Transverse colon (tissue), 4 donors: ENCODE data around the gene SEMA3E. TPM values are rescaled to one million over a fixed set of nuclear protein-coding genes. Genes with fewer than 3 reads are reported as not detected.

Experiments
- DNase-seq: peaks from one replicate; pipeline ENCODE4 v3.0.0-alpha.2; 2019
- H3K27ac ChIP-seq, 4 donors: fragments of 200-600 bp; sonication (generic); 2 replicates each; pipeline ENCODE4 v1.5.1; 2016 to 2018; ENCODE audit warnings: inconsistent platforms in 4 of 4
- H3K27me3 ChIP-seq: fragments of 200-600 bp; sonication (generic); 2 replicates; pipeline ENCODE4 v1.5.1; 2017; ENCODE audit warnings: inconsistent platforms
- H3K36me3 ChIP-seq, 4 donors: fragments of 200-600 bp; sonication (generic); 2 replicates each; pipeline ENCODE4 v1.5.1; 2017 to 2019; ENCODE audit warnings: inconsistent platforms in 4 of 4
- H3K4me1 ChIP-seq, 4 donors: fragments of 200-600 bp; sonication (generic); 2 replicates each; pipeline ENCODE4 v1.5.1; 2017 to 2020; ENCODE audit warnings: inconsistent platforms in 4 of 4
- H3K4me3 ChIP-seq, 4 donors: fragments of 200-600 bp; sonication (generic); 1 replicate in 1 of 4; 2 replicates in 3 of 4; pipeline versions ENCODE4 v1.5.1 to v1.6.1; 2017 to 2019; ENCODE audit warnings: inconsistent platforms in 4 of 4
- H3K9me3 ChIP-seq, 2 donors: fragments of 200-600 bp; sonication (generic); 2 replicates each; pipeline ENCODE4 v1.5.1; 2017 to 2019; ENCODE audit warnings: inconsistent platforms in 2 of 2
- CTCF ChIP-seq, 5 experiments: fragments of 200-600 bp in 3 of 5; fragments of 450-650 bp in 2 of 5; sonication (generic) in 3 of 5; IDR thresholded peaks; 1 replicate in 2 of 5; 2 replicates in 3 of 5; pipeline ENCODE4 v1.5.1; 2016 to 2017; ENCODE audit warnings: antibody characterized with exemption in 5 of 5, inconsistent platforms in 3 of 5, mild to moderate bottlenecking in 2 of 5, moderate library complexity in 1 of 5
- EP300 ChIP-seq: sonication (generic); formaldehyde crosslinking; IDR thresholded peaks from one replicate; pipeline ENCODE4 v1.6.1; 2017; ENCODE audit warnings: antibody characterized with exemption, low read depth
- POLR2A ChIP-seq: fragments of 450-650 bp; IDR thresholded peaks from one replicate; pipeline ENCODE4 v1.6.1; 2016; ENCODE audit warnings: antibody characterized with exemption, mild to moderate bottlenecking, moderate library complexity
- POLR2AphosphoS5 ChIP-seq, 3 donors: sonication (generic); formaldehyde crosslinking; IDR thresholded peaks; one replicate each; pipeline ENCODE4 v1.6.1; 2016; ENCODE audit warnings: antibody characterized with exemption in 3 of 3
- WGBS, 2 donors: methylation state at CpG; one replicate each; pipeline ENCODE4 v1.1.5; 2018; ENCODE audit warnings: low coverage in 1 of 2; 5-methylcytosine and 5-hydroxymethylcytosine counted together
- in situ Hi-C, 4 donors: fragments of 200-750 bp; cut with MboI; loops; one replicate each; pipeline versions ENCODE4 v1.15.0 to v1.15.1; 2017; ENCODE audit warnings: low sequenced_read_pairs in 3 of 4, low pct_ligation_motif_present in 1 of 4, low pct_unique_long_range_greater_than_20kb in 1 of 4
- intact Hi-C: fragments of 100-400 bp; cut with DNase I; formaldehyde crosslinking; loops from one replicate; pipeline ENCODE4 v1.15.1; 2023; ENCODE audit warnings: low total_unique reads
- total RNA-seq, 4 donors: library from RNA; depleted of rRNA; stranded (reverse); fragments of >200 nt; gene quantifications; one replicate each; pipeline ENCODE4 v1.1.0, GENCODE V29; 2016

The SEMA3E gene
- total RNA-seq, 4 donors from 2014 or later = 0.95 to 3.8 (median 1.4) TPM; not detected in 1

GRCh38 chr7:83643012-83643411, 5.9 kb downstream of the SEMA3E start:
- Histone ChIP-seq H3K4me1 (no peaks in the 10 kb centered on the region), H3K4me3 (no peak overlapping the region), H3K36me3 (no peaks in the 10 kb centered on the region), H3K9me3 (no peaks in the 10 kb centered on the region), H3K27me3 (no peaks in the 10 kb centered on the region), H3K27ac (no peak overlapping the region)
- TF ChIP-seq POLR2AphosphoS5 (IDR thresholded peaks at IDR 0.05) = no peak
- no peak for DNase-seq
- intact Hi-C loops = no loop called here
- in situ Hi-C loops = no loop called here

- in situ Hi-C loops (no loop called here), intact Hi-C loops (no loop called here)
- TF ChIP-seq CTCF (IDR thresholded peaks at IDR 0.05) (no peak), POLR2AphosphoS5 (IDR thresholded peaks at IDR 0.05) (no peak), POLR2A (no peak), EP300 (no peak)
- no peak overlapping the region for H3K27ac ChIP-seq
- no peak for DNase-seq
- no peaks in the 10 kb centered on the region for H3K4me1 ChIP-seq
- H3K36me3 ChIP-seq = no peaks in the 10 kb centered on the region
- H3K4me3 ChIP-seq = no peak overlapping the region
- 73 to 83% methylated on average over 1 of the region's 1 CpG for WGBS, 2 donors
- H3K9me3 ChIP-seq = no peaks in the 10 kb centered on the region
- no peaks in the 10 kb centered on the region for H3K27me3 ChIP-seq
These were observed 8.0 kb downstream of the SEMA3E start for GRCh38 chr7:83640731-83641537.

GRCh38 chr7:83640240-83640639, 8.7 kb downstream of the SEMA3E start:
- in situ Hi-C loops (no loop called here), intact Hi-C loops (no loop called here)
- H3K27me3 ChIP-seq = no peaks in the 10 kb centered on the region
- H3K4me3 ChIP-seq = no peak overlapping the region
- H3K4me1 ChIP-seq = no peaks in the 10 kb centered on the region
- WGBS, 2 donors = 71 to 83% methylated on average over 1 of the region's 1 CpG
- H3K9me3 ChIP-seq = no peaks in the 10 kb centered on the region
- DNase-seq = no peak
- TF ChIP-seq POLR2A (no peak), EP300 (no peak), POLR2AphosphoS5 (IDR thresholded peaks at IDR 0.05) (no peak)
- no peaks in the 10 kb centered on the region for H3K36me3 ChIP-seq
- H3K27ac ChIP-seq = no peak overlapping the region

- no peaks in the 10 kb centered on the region for H3K4me1 ChIP-seq
- 60 to 76% methylated on average over 2 of the region's 2 CpGs for WGBS, 2 donors
- intact Hi-C loops = no loop called here
- H3K27me3 ChIP-seq = no peaks in the 10 kb centered on the region
- no peak for TF ChIP-seq POLR2AphosphoS5 (IDR thresholded peaks at IDR 0.05)
- TF ChIP-seq CTCF (IDR thresholded peaks at IDR 0.05) = no peak
- TF ChIP-seq EP300 = no peak
- no peak for TF ChIP-seq POLR2A
- H3K4me3 ChIP-seq = no peak overlapping the region
- DNase-seq = no peak
- in situ Hi-C loops = no loop called here
- no peaks in the 10 kb centered on the region for H3K36me3 ChIP-seq
- H3K27ac ChIP-seq = no peak overlapping the region
- H3K9me3 ChIP-seq = no peaks in the 10 kb centered on the region
These were observed 15.4 kb downstream of the SEMA3E start for GRCh38 chr7:83633516-83633915.

- Histone ChIP-seq H3K27ac (no peak overlapping the region), H3K27me3 (no peaks in the 10 kb centered on the region), H3K9me3 (no peaks in the 10 kb centered on the region), H3K4me3 (no peak overlapping the region), H3K36me3 (no peaks in the 10 kb centered on the region), H3K4me1 (no peaks in the 10 kb centered on the region)
- 74% methylated on average over 9 of the region's 12 CpGs; no CpG with 5 or more reads in 1 of the 2 donors for WGBS, 2 donors
- intact Hi-C loops (no loop called here), in situ Hi-C loops (no loop called here)
- TF ChIP-seq POLR2A = no peak
- no peak for TF ChIP-seq EP300
- no peak for TF ChIP-seq CTCF (IDR thresholded peaks at IDR 0.05)
- no peak for DNase-seq
These were observed 19.6 kb downstream of the SEMA3E start for GRCh38 chr7:83629117-83629880.
